OCI-LY7 (cell line): ENCODE results near the gene CD9. TPM values are rescaled to one million over a fixed set of nuclear protein-coding genes. Genes with fewer than 3 reads are reported as not detected.

Source experiments
- BruUV-seq: library from RNA; stranded (reverse); fragments of 400-500 nt; replicated peaks from 2 replicates; lab custom pipeline; 2021; lab: Mats Ljungman, UMichigan
- CTCF ChIA-PET: fragments of 300-600 bp; sonication (Branson Sonifier 250); formaldehyde crosslinking; loops from one replicate; lab custom pipeline; 2022; ENCODE audit warnings: antibody characterized with exemption; ENCODE audit not compliant: unreplicated experiment; lab: Charles Lee
- POLR2A ChIA-PET: fragments of 300-600 bp; sonication (Branson Sonifier 250); formaldehyde crosslinking; loops from one replicate; lab custom pipeline; 2022; ENCODE audit warnings: antibody characterized with exemption; lab: Charles Lee
- DNase-seq: peaks from one replicate; pipeline ENCODE4 v3.0.0-alpha.2; 2015; ENCODE audit warnings: low spot score
- H2AFZ ChIP-seq: fragments of 200-600 bp; sonication (generic), shearing (Covaris generic); 2 replicates; pipeline ENCODE4 v1.6.1; 2014; ENCODE audit warnings: mild to moderate bottlenecking, antibody characterized with exemption, low read length, moderate library complexity
- H3K27ac ChIP-seq: fragments of 200-600 bp; sonication (generic); 2 replicates; pipeline ENCODE4 v1.5.1; 2014; ENCODE audit warnings: mixed run types, low read depth, mild to moderate bottlenecking, moderate library complexity, low read length, inconsistent platforms; ENCODE audit not compliant: poor library complexity, severe bottlenecking
- H3K36me3 ChIP-seq: fragments of 200-600 bp; sonication (generic); 2 replicates; pipeline ENCODE4 v1.6.1; 2014; ENCODE audit warnings: mild to moderate bottlenecking, antibody characterized with exemption, low read length, moderate library complexity, mixed read lengths; ENCODE audit not compliant: insufficient read depth
- H3K4me1 ChIP-seq: fragments of 200-600 bp; sonication (generic); 2 replicates; pipeline ENCODE4 v1.5.1; 2014; ENCODE audit warnings: mild to moderate bottlenecking, low read length; ENCODE audit not compliant: insufficient read depth, poor library complexity, severe bottlenecking
- H3K4me2 ChIP-seq: fragments of 200-600 bp; sonication (generic); 2 replicates; pipeline ENCODE4 v1.6.1; 2014; ENCODE audit warnings: mild to moderate bottlenecking, low read length
- H3K4me3 ChIP-seq: fragments of 200-600 bp; sonication (generic); 2 replicates; pipeline ENCODE4 v1.5.1; 2014; ENCODE audit warnings: mild to moderate bottlenecking, low read depth, low read length; ENCODE audit not compliant: poor library complexity, severe bottlenecking
- H3K79me2 ChIP-seq: fragments of 200-600 bp; sonication (generic); 2 replicates; pipeline ENCODE4 v1.6.1; 2016; ENCODE audit warnings: low read depth, mild to moderate bottlenecking, low read length, moderate library complexity, mixed read lengths; ENCODE audit not compliant: insufficient read depth
- H3K9me2 ChIP-seq: fragments of 200-600 bp; sonication (generic); 2 replicates; pipeline ENCODE4 v1.6.1; 2016; ENCODE audit warnings: mild to moderate bottlenecking, low read length, mixed read lengths; ENCODE audit not compliant: insufficient read depth
- H3K9me3 ChIP-seq: fragments of 200-600 bp; sonication (generic); 2 replicates; pipeline ENCODE4 v1.6.1; 2014; ENCODE audit warnings: mild to moderate bottlenecking, mixed run types, low read length, mixed read lengths
- H4K20me1 ChIP-seq: fragments of 200-600 bp; sonication (generic); 2 replicates; pipeline ENCODE4 v1.6.1; 2014; ENCODE audit warnings: mild to moderate bottlenecking, antibody characterized with exemption, low read length, moderate library complexity, mixed read lengths; ENCODE audit not compliant: insufficient read depth
- EZH2phosphoT487 ChIP-seq: fragments of 200-600 bp; sonication (generic); IDR thresholded peaks from 2 replicates; pipeline ENCODE4 v1.6.1; 2018; ENCODE audit warnings: low read depth, borderline replicate concordance, mild to moderate bottlenecking, mixed run types, antibody characterized with exemption, low read length, moderate library complexity, mixed read lengths
- intact Hi-C: fragments of 100-400 bp; cut with micrococcal nuclease; formaldehyde crosslinking; loops from one replicate; pipeline ENCODE4 v1.10.0; 2022; ENCODE audit not compliant: unreplicated experiment
- total RNA-seq, 2 experiments: library from RNA; depleted of rRNA in 1 of 2; stranded (reverse); fragments of >200 nt in 1 of 2; shearing (Covaris generic) in 1 of 2; gene quantifications; 2 replicates each; pipeline ENCODE4 v1.2.3, GENCODE V29; 2014 to 2022
- TF ChIP-seq, protein P1 (sequence below): fragments of 200-600 bp; sonication (generic); conservative IDR thresholded peaks from 2 replicates; pipeline ENCODE4 v1.5.1; 2014; ENCODE audit warnings: mild to moderate bottlenecking, antibody characterized with exemption, low read length, moderate library complexity, mixed read lengths

The CD9 gene
- total RNA-seq, 2 experiments from 2014 or later, result not detected

GRCh38 chr12:6198985-6199530 is 1.1 kb upstream of the CD9 start:
- POLR2A ChIA-PET, result interaction anchor here (0.6 kb wide), 1 partner anchor 233 kb away, joined by 3 read pairs; no protein-coding TSS in a partner anchor
- Histone ChIP-seq H3K4me1 (peaks cover 9% of the 10 kb centered on the region), H3K4me3 (no peak overlapping the region), H3K9me3 (no peaks in the 10 kb centered on the region), H3K79me2 (no peaks in the 10 kb centered on the region), H3K27ac (no peak overlapping the region), H4K20me1 (no peaks in the 10 kb centered on the region), H3K36me3 (no peaks in the 10 kb centered on the region), H3K4me2 (no peak overlapping the region; the same call in 1 of the 2 replicates), H3K9me2 (no peaks in the 10 kb centered on the region), H2AFZ (no peak overlapping the region)
- no peak for DNase-seq
- CTCF ChIA-PET, result interaction anchor here (0.6 kb wide), 1 partner anchor 17 kb away, joined by 3 read pairs; no protein-coding TSS in a partner anchor
- BruUV-seq, result no TSS peak
- TF ChIP-seq, protein P1, sequence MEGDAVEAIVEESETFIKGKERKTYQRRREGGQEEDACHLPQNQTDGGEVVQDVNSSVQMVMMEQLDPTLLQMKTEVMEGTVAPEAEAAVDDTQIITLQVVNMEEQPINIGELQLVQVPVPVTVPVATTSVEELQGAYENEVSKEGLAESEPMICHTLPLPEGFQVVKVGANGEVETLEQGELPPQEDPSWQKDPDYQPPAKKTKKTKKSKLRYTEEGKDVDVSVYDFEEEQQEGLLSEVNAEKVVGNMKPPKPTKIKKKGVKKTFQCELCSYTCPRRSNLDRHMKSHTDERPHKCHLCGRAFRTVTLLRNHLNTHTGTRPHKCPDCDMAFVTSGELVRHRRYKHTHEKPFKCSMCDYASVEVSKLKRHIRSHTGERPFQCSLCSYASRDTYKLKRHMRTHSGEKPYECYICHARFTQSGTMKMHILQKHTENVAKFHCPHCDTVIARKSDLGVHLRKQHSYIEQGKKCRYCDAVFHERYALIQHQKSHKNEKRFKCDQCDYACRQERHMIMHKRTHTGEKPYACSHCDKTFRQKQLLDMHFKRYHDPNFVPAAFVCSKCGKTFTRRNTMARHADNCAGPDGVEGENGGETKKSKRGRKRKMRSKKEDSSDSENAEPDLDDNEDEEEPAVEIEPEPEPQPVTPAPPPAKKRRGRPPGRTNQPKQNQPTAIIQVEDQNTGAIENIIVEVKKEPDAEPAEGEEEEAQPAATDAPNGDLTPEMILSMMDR, result no peak
- no peak for TF ChIP-seq EZH2phosphoT487
- intact Hi-C loops, result no loop called here

- Histone ChIP-seq H3K36me3 (no peaks in the 10 kb centered on the region), H3K4me3 (no peak overlapping the region), H3K79me2 (no peaks in the 10 kb centered on the region), H4K20me1 (no peaks in the 10 kb centered on the region), H3K4me2 (peak overlapping the region; percentile 29; the same call in 1 of the 2 replicates), H3K9me3 (no peaks in the 10 kb centered on the region), H2AFZ (no peak overlapping the region), H3K27ac (no peak overlapping the region), H3K4me1 (peaks cover 7% of the 10 kb centered on the region), H3K9me2 (no peaks in the 10 kb centered on the region)
- POLR2A ChIA-PET, result interaction anchor here (0.6 kb wide), 2 partner anchors 28 to 233 kb away, joined by 3 to 4 read pairs; no protein-coding TSS in a partner anchor
- BruUV-seq, result no TSS peak
- intact Hi-C loops, result no loop called here
- CTCF ChIA-PET, result interaction anchor here (0.6 kb wide), 1 partner anchor 18 kb away, joined by 3 read pairs; no protein-coding TSS in a partner anchor
- no peak for DNase-seq
- TF ChIP-seq EZH2phosphoT487, result peak; percentile 60; the same call in 1 of the 2 replicates
- TF ChIP-seq, protein P1, result no peak
Observed at GRCh38 chr12:6199531-6200255, 507 bp upstream of the CD9 start.
